Transverse colon (tissue), 3 donors: Measurements from ENCODE around the gene LAMA2.

Source experiments
- EP300 ChIP-seq: sonication (generic); formaldehyde crosslinking; IDR thresholded peaks from one replicate; pipeline ENCODE4 v1.6.1; 2017; ENCODE audit warnings: antibody characterized with exemption, low read depth
- TF ChIP-seq, protein P1 (sequence below), 5 experiments: fragments of 200-600 bp in 3 of 5; fragments of 450-650 bp in 2 of 5; sonication (generic) in 3 of 5; IDR thresholded peaks; 1 replicate in 2 of 5; 2 replicates in 3 of 5; pipeline ENCODE4 v1.5.1; 2016 to 2017; ENCODE audit warnings: antibody characterized with exemption in 5 of 5, inconsistent platforms in 3 of 5, mild to moderate bottlenecking in 2 of 5, moderate library complexity in 1 of 5

DNA sequence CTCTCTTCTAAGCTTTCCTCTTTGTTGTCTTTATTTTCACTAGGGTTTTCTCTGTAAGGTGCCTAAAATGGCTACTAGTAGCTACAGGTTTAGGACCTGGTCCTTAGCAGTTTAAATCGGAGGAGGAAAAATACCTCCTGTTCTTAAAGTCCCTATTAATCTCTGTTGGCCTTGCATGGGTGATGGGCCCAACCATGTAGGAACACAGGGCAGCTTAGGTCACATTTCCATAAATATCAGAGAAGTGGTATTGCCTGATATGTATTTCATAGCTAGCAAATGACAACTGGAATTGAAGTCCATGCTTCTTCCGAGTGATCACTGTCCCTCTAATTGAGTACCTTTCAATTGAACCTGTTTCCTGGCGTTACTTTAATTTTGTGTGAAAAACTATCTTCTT is 70.0 kb downstream of the LAMA2 start:
- TF ChIP-seq, protein P1, sequence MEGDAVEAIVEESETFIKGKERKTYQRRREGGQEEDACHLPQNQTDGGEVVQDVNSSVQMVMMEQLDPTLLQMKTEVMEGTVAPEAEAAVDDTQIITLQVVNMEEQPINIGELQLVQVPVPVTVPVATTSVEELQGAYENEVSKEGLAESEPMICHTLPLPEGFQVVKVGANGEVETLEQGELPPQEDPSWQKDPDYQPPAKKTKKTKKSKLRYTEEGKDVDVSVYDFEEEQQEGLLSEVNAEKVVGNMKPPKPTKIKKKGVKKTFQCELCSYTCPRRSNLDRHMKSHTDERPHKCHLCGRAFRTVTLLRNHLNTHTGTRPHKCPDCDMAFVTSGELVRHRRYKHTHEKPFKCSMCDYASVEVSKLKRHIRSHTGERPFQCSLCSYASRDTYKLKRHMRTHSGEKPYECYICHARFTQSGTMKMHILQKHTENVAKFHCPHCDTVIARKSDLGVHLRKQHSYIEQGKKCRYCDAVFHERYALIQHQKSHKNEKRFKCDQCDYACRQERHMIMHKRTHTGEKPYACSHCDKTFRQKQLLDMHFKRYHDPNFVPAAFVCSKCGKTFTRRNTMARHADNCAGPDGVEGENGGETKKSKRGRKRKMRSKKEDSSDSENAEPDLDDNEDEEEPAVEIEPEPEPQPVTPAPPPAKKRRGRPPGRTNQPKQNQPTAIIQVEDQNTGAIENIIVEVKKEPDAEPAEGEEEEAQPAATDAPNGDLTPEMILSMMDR (IDR thresholded peaks at IDR 0.05), result no peak
- TF ChIP-seq EP300, result no peak
